GM12872 (cell line): ENCODE measurements around the gene NTRK3.

Experiments used
- TF ChIP-seq, protein P1 (sequence below): IDR thresholded peaks from 3 replicates; pipeline ENCODE4 v1.5.1; 2011; ENCODE audit warnings: low read depth, mild to moderate bottlenecking, low read length, moderate library complexity; ENCODE audit not compliant: insufficient read depth

The NTRK3 gene

DNA sequence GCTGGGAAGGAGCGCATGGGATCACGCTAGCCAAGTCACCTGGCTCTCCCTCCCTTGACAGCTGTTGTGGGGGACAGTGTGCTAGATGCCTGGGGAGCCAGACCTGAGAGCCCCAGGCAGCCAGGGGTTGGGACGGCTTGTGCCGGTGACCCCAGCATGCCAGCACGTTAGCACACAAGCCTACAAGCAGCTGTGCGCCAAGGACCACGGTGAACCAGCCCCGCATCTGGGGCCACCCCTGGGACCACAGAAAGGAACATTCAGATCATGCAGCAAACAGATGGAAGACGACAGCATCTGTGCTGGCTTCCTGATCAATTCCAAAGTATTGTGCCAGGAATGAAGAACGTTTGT is 64.8 kb downstream of the NTRK3 start:
- TF ChIP-seq, protein P1, sequence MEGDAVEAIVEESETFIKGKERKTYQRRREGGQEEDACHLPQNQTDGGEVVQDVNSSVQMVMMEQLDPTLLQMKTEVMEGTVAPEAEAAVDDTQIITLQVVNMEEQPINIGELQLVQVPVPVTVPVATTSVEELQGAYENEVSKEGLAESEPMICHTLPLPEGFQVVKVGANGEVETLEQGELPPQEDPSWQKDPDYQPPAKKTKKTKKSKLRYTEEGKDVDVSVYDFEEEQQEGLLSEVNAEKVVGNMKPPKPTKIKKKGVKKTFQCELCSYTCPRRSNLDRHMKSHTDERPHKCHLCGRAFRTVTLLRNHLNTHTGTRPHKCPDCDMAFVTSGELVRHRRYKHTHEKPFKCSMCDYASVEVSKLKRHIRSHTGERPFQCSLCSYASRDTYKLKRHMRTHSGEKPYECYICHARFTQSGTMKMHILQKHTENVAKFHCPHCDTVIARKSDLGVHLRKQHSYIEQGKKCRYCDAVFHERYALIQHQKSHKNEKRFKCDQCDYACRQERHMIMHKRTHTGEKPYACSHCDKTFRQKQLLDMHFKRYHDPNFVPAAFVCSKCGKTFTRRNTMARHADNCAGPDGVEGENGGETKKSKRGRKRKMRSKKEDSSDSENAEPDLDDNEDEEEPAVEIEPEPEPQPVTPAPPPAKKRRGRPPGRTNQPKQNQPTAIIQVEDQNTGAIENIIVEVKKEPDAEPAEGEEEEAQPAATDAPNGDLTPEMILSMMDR = no peak

DNA sequence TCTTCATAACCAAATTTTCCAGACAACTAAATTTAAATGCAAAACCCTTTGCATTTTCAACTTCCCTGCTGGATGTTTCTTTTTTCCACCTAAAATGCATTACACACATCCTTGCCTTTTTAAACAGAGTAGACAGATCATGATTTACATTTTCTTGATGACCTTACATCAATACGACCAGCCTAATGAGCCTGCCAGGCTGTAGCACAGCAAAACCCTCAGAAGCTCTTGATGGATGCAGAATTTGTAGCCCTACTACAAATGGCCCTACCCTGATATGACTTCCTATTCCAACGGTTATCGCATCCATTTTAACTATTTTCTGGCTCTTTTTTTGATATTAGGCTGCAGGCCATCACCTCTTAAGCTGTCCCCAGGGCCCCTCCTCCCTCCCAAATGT is 66.3 kb downstream of the NTRK3 start:
- TF ChIP-seq, protein P1 = no peak

DNA sequence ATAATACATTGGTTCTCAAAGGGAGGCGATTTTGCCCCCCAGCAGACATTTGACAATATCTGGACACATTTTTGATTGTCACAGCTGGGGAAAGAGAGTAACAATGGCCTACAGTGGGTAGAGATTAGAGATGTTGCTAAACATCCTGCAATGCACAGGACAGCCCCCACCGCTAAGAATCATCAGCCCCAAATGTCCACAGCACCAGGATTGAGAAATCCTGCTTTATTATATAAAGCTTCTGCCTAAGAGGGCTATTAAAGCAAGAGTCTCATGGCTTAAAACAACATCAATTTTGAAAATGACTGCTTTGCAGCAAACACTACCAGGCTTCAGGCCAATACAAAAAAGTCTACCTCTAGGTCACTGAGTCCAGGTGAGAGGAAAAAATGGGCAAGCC is 68.2 kb downstream of the NTRK3 start:
- TF ChIP-seq, protein P1 = no peak

DNA sequence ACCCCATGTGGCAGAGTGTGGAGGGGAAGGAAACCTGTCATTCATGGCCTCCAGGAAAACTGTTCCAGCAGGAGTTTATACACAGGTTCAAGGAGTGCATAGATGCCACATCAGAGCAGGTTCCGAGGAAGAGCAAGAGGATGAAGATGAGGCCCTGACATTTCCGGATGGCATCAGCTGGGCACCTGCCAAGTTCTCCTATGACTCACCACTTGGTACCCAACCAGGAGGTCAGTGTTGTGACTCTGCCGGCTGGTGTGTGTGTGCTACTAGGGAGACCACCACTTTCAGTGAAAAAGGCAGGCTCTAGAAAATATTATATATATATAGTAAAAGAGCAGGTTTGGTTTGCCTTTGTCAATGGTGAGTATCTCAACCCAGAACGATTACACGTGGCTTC is 69.3 kb downstream of the NTRK3 start:
- TF ChIP-seq, protein P1 = no peak

DNA sequence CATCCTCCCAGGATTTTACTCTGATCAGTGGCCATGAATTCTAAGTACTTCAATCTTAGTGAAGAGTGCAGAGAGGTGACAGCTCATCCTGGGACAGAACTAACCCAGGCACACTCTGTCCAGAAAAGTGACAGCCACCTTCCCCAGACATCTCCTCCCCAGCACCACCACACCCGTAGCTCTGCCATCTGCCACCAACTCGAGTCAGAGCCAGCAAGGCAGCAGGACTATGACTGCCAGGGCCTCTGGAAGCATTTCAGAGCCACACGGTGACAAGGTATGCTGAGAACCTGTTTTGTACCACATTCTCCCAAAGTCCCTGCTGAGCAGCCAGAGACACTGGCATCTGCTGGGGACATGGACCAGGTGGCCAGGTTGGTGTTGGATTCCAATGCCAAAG is 71.0 kb downstream of the NTRK3 start:
- TF ChIP-seq, protein P1 = no peak

DNA sequence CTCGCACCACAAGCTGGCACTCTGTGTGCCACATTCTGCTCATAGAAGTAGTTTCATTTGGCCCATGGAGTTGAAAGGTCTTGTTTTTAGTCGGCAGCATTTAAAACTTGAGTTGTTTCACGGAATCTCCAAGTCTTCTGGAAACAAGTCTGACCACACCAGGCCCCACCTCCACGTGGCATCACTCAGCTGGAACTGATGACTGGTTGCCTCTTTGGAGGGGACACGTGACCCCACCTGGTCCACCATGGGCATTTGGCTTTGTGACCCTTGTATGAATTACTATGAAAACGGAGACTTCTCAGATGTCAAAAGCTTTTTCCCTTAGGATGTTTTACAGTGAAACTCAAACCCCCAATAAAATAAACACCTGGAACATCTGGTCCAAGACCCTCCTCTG is 74.9 kb downstream of the NTRK3 start:
- TF ChIP-seq, protein P1 = no peak

DNA sequence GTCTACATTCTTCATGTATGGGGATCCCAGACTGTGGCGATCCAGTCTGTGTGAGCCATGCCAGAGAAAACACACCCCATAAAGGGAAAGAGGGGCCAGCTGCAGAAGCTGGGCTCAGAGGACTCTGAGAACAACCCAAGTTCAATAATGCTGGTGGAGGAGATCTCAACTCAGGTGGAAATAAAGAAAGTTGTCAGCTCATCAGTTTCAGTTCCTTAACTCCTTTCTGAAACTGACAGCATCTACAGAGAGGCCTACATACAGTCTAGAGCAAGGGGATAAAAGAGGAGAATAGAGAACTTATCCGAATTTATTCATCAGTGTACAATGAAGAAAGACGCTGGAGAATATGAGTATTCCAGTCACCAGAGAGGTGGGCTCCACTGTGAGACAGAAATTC is 77.0 kb downstream of the NTRK3 start:
- TF ChIP-seq, protein P1 = no peak

DNA sequence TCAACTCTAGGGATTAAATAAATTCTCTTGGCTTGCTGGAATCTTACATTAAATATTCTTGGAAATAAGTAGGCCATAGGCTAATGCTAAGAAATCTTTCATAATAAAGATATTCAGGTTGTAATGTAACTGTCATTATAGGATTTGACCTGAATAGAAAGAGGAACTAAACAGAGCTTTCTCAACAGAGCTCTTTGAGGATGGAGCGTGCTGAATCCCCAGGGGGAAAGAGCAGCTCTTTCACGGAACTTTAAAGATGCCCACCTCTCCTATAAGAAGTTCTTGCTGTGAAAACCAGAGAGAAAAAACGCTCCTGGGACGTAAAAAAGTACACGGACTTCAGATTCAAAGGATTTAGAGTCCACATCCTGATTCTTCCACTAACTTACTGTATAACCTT is 77.9 kb downstream of the NTRK3 start:
- TF ChIP-seq, protein P1 = no peak
